HG03066 (cell line): ENCODE measurements around the gene REM1.
"Not testable (repeated sequence)": the region's sequence is repeated elsewhere in the genome, so short reads cannot be mapped to it uniquely, and the experiment has no call there.

ENCODE experiments used
- ATAC-seq: cut with Tn5 transposase; IDR thresholded peaks from one replicate; pipeline ENCODE4 v1.9.1; 2021; ENCODE audit warnings: low read depth; ENCODE audit not compliant: unreplicated experiment

Gene REM1, protein sequence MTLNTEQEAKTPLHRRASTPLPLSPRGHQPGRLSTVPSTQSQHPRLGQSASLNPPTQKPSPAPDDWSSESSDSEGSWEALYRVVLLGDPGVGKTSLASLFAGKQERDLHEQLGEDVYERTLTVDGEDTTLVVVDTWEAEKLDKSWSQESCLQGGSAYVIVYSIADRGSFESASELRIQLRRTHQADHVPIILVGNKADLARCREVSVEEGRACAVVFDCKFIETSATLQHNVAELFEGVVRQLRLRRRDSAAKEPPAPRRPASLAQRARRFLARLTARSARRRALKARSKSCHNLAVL

GRCh38 chr20:31474758-31475427 is at the start of gene REM1, which contains the start of gene DEFB124:
REM1 (plus strand) TSS chr20:31475288; CDS start chr20:31476446, 1,158 bp downstream.
DEFB124 (minus strand) TSS chr20:31475127; CDS start chr20:31473013, 2,114 bp downstream.
- no peak for ATAC-seq

DNA sequence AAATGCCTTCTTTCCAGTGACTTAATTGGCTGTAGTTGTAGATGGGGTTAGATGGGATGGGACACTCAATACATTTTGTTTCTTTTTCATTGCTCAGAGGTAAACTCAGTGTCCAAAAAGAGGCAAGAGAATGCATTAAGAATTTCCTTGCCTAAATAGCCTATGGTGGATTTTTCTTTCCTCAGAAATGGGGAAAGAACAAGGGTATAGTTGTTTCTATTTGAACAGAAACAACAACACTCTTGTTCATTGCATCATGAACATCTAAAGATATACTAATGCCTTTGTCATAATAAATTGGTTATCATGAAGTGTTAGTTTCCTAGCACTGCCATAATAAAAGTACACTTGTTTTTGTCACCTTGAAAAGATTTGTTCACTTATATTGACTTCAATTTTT is 49.3 kb upstream of the REM1 start:
- ATAC-seq = no peak

DNA sequence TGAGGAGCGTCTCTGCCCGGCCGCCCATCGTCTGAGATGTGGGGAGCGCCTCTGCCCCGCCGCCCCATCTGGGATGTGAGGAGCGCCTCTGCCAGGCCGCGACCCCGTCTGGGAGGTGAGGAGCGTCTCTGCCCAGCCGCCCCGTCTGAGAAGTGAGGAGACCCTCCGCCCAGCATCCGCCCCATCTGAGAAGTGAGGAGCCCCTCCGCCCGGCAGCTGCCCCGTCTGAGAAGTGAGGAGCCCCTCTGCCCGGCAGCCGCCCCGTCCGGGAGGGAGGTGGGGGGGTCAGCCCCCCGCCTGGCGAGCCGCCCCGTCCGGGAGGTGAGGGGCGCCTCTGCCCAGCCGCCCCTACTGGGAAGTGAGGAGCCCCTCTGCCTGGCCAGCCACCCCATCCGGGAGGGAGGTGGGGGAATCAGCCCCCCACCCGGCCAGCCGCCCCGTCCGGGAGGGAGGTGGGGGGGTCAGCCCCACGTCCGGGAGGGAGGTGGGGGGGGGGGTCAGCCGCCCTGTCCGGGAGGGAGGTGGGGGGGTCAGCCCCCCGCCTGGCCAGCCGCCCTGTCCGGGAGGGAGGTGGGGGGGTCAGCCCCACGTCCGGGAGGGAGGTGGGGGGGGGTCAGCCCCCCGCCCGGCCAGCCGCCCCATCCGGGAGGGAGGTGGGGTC is 48.1 kb upstream of the REM1 start:
- ATAC-seq = not testable (repeated sequence)

DNA sequence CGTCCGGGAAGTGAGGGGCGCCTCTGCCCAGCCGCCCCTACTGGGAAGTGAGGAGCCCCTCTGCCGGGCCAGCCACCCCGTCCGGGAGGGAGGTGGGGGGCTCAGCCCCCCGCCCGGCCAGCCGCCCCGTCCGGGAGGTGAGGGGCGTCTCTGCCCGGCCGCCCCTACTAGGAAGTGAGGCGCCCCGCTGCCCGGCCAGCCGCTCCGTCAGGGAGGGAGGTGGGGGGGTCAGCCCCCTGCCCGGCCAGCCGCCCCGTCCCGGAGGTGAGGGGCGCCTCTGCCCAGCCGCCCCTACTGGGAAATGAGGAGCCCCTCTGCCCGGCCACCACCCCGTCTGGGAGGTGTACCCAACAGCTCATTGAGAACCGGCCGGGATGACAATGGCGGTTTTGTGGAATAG is 47.5 kb upstream of the REM1 start:
- ATAC-seq = not testable (repeated sequence)

DNA sequence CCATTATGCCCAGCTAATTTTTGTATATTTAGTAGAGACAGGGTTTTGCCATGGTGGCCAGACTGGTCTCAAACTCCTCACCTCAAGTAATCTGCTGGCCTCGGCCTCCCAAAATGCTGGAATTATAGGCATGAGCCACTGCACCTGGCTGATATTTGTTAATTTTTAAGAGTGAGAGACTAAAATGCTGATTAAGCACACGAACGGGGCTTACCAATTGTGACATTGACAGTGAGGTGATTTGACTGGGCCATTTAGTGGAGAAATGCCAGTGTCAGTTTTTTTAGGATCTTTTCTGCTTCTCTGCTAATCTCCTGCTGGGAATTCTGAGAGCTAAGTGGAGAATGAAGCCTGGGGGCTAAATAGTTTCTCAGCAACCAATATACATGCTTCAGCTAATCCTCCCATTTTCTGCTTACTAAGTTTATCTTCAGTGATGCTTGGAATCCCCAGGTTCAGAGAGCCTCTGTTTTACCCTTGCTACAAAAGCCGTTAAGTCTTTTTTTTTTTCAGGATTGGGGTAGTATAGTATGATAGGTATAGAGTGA is 44.4 kb upstream of the REM1 start:
- ATAC-seq = no peak

GRCh38 chr20:31440012-31440659 is 35.0 kb upstream of the REM1 start, which contains the start of gene DEFB123:
DEFB123 (plus strand) TSS chr20:31440632; CDS start chr20:31440699, 67 bp downstream.
- no peak for ATAC-seq

GRCh38 chr20:31446084-31446819 is 28.8 kb upstream of the REM1 start:
- ATAC-seq = no peak

- ATAC-seq = no peak
Observed at GRCh38 chr20:31449511-31450414, 25.3 kb upstream of the REM1 start.

DNA sequence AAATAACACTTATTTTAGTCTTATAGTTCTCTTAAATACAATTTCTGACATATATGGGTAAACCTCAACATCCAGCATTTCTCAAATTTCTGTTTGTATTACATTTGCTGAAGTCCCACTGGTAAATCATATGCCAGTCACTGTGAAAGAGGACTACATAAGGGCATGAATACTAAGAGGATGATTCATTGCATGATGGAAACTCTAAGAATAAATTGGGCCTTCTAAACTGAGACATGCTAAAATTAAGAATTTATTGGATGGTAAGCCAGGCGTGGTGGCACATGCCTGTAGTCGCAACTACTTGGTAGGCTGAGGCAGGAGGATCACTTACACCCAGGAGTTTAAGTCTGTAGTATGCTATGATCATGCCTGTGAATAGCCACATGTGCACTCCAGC is 22.5 kb upstream of the REM1 start:
- ATAC-seq = no peak

GRCh38 chr20:31454361-31454760 is 20.7 kb upstream of the REM1 start:
- ATAC-seq = no peak

- not testable (repeated sequence) for ATAC-seq
Observed at GRCh38 chr20:31470946-31471345, 4.1 kb upstream of the REM1 start.

- no peak for ATAC-seq
Observed at GRCh38 chr20:31472395-31473330, 2.4 kb upstream of the REM1 start.

- ATAC-seq = no peak
Observed at GRCh38 chr20:31473331-31474096, 1.6 kb upstream of the REM1 start.

DNA sequence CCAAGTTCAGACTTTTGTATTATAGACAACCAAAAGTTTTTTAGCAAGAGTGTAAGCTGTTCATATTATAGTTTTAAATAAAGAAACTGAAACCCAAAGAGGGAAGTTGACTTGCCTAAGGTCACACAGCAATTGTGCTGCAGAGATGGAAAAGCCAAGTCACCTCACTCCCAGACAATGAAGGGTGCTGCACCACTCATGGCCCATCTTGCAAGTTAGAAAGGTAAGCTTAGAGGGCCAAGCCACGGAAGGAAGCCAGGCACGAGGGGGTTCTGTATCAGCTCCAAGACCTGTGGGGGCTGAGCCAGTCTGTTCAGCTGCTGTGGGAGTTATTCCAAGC is 1.0 kb upstream of the REM1 start:
- ATAC-seq = no peak

GRCh38 chr20:31475472-31476293 is 595 bp downstream of the REM1 start:
- no peak for ATAC-seq

DNA sequence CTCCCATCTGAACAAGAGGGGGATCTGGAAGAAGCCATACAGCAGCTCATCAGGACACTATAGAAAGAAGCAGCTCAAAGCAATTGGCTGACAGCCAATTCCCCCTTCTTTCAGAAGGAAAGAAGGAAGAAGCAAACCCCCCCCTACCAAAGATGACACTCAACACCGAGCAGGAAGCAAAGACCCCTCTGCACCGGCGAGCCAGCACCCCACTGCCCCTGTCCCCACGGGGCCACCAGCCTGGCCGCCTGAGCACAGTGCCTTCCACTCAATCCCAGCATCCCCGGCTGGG is 1.2 kb downstream of the REM1 start:
- no peak for ATAC-seq
